Aorta (tissue), 5 donors: ENCODE data around the gene ACSS2. TPM values are rescaled to one million over a fixed set of nuclear protein-coding genes. Genes with fewer than 3 reads are reported as not detected.

Experiments used
- ATAC-seq: fragments of 200-7000 bp; cut with Tn5 transposase; one replicate; pipeline ENCODE4 v1.9.1; 2022; ENCODE audit warnings: moderate library complexity; ENCODE audit not compliant: low FRiP score
- DNase-seq, 2 donors: peaks; one replicate each; pipeline ENCODE4 v3.0.0-alpha.2; 2020
- H3K27ac ChIP-seq, 2 donors: one replicate each; pipeline ENCODE4 v1.5.1; 2013; ENCODE audit warnings: low read length in 2 of 2, mild to moderate bottlenecking in 2 of 2, moderate library complexity in 2 of 2, control low read depth in 1 of 2, inconsistent platforms in 1 of 2, low read depth in 1 of 2
- H3K27me3 ChIP-seq, 2 donors: one replicate each; pipeline ENCODE4 v1.6.1; 2013; ENCODE audit warnings: control low read depth in 1 of 2, low read length in 1 of 2, mild to moderate bottlenecking in 1 of 2, moderate library complexity in 1 of 2; ENCODE audit not compliant: insufficient read depth in 2 of 2, control insufficient read depth in 1 of 2
- H3K36me3 ChIP-seq, 2 donors: one replicate each; pipeline ENCODE4 v1.6.1; 2013; ENCODE audit warnings: control low read depth in 1 of 2, low read length in 1 of 2, mild to moderate bottlenecking in 1 of 2; ENCODE audit not compliant: insufficient read depth in 2 of 2, control insufficient read depth in 1 of 2
- H3K4me1 ChIP-seq, 2 donors: one replicate each; pipeline ENCODE4 v1.6.1; 2013; ENCODE audit warnings: low read length in 2 of 2, control low read depth in 1 of 2, mild to moderate bottlenecking in 1 of 2, moderate library complexity in 1 of 2; ENCODE audit not compliant: insufficient read depth in 2 of 2, control insufficient read depth in 1 of 2
- H3K4me3 ChIP-seq, 2 donors: one replicate each; pipeline ENCODE4 v1.5.1; 2013; ENCODE audit warnings: low read length in 2 of 2, control low read depth in 1 of 2, mild to moderate bottlenecking in 1 of 2
- H3K9me3 ChIP-seq: one replicate; pipeline ENCODE4 v1.6.1; 2013; ENCODE audit warnings: mild to moderate bottlenecking, low read length; ENCODE audit not compliant: control insufficient read depth
- whole genome bisulfite sequencing, 2 donors: extraction: QIAGEN DNeasy Blood & Tissue Kit; methylation state at CpG; one replicate each; pipeline ENCODE4 v1.1.7; 2013; 5-methylcytosine and 5-hydroxymethylcytosine counted together
- intact Hi-C, 2 donors: fragments of 100-400 bp; cut with DNase I; formaldehyde crosslinking; loops; one replicate each; pipeline versions ENCODE4 v1.14.2 to v1.15.0; 2022
- polyA plus RNA-seq, 2 donors: library from polyadenylated mRNA; stranded (reverse); fragments of 200-250 nt; gene quantifications; one replicate each; pipeline ENCODE4 v1.2.3, GENCODE V29; 2013
- total RNA-seq, 2 donors: library from RNA; stranded (reverse); fragmentation: NEBNext Ultra II Directional; extraction: Animal tissue kit (Norgen Biotek cat#: 25700); gene quantifications; one replicate each; pipeline ENCODE4 v1.2.1, GENCODE V29; 2021
- donor health status: healthy with polysubstance abuse.
- donor health status: Bipolar disorder and iron deficiency.
- donor health status: DM: no; HTN: no; CAD: no.
- donor health status: DM: no; HTN: no; CAD: no.
- donor health status: DM: yes; HTN: yes; CAD: no.

Gene ACSS2
- total and polyA plus RNA-seq, 4 donors, result 59.4 to 99.0 (median 76.1) TPM

DNA sequence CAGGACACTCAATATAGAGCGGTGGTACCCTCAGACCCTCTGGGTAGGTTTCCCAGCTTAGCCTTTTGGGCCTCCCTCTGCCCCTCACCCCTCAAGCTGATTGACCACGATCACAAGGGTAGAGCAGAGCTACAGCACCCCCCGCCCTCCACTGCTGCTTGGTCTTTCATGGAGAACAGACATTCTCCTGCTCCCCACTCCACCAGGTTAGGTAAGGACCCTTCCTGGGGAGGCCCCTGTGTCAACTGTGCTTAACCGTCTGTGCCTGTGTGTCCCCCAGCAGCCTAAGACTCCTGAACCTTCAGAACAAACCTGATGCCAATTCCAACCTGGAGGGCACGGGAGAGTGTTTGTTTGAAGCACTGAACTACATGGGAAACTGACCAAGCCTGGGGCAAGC lies 91.0 kb downstream of the ACSS2 start:
- intact Hi-C loops, result no loop called here
- 90 to 92% methylated on average over 5 of the region's 5 CpGs for WGBS, 2 donors
- DNase-seq (peak in 1 of 2 donors; percentile 35), ATAC-seq (no peak)
- Histone ChIP-seq H3K9me3 (no peaks in the 10 kb centered on the region), H3K4me3 (no peak overlapping the region), H3K27me3 (no peaks in the 10 kb centered on the region), H3K27ac (no peak overlapping the region), H3K4me1 (no peaks in the 10 kb centered on the region), H3K36me3 (no peaks in the 10 kb centered on the region)

DNA sequence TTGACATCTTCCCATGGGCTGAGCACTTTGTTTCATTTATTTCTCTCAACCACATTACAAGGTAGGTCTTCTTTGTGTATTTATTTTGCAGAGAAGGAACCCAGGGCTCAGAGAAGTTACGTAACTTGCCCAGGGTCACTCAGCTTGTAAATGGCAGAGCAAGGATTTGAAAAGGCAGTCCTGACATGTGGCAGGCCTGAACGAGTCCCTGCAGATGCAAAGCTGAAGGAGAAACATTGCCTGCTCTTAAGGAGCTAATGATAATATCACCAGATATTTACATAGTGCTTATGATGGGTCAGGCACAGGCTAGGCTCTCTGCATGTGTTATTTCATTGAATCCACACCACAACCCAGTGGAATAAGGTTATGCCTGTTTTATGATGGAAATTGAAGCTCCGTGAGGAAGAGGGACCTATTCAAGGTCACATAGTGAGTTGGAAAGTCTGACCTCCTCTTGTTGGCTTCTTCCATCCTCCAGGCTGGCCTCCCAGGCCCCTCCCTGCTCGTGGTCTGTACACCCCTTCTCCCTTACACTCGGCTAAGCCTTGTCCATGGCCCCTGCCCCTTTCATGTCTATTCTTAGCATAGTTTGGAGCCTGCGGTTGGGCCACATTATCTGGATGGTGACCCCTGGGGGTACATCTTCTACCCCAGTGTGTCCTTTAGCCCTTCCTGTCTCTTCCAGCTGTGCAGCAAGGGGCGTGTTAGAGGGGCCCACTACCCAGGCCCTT lies 91.8 kb downstream of the ACSS2 start:
- 89% methylated on average over 7 of the region's 7 CpGs for WGBS, 2 donors
- Histone ChIP-seq H3K27ac (no peak overlapping the region), H3K4me1 (no peaks in the 10 kb centered on the region), H3K9me3 (no peaks in the 10 kb centered on the region), H3K4me3 (no peak overlapping the region), H3K36me3 (no peaks in the 10 kb centered on the region), H3K27me3 (no peaks in the 10 kb centered on the region)
- DNase-seq (peak in 1 of 2 donors; percentile 5), ATAC-seq (no peak)
- intact Hi-C loops, result no loop called here

DNA sequence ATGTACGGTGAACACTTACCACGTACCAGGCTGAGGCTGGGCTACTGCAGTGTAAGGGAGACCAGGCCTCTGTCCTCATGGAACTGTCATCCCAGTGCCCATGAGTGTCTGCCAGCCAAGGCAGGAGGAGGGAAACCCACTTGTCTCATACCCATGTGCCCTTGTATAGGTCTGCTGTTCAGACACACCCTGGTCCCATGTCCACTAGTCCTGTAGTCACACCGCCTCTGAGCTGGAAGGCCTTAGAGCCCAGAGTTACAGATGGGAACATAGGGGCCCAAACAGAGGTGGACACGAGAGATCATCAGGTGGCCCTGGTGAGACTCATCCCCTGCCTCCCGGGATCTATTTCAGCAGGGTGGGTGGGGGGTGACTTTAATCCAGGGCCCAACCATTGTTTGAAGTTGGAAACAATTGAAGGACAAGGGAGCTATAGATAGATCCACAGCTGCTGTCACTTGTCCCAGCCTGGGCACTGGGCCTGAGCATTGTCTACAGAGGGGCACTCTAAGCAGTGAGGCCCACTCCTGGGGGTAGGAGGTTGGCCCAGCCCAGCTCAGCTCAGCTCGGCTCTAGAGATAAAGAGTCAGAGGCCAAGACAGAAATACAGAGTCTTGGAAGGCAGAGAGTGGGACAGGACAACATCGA lies 93.9 kb downstream of the ACSS2 start:
- WGBS, 2 donors, result 93 to 95% methylated on average over 7 of the region's 7 CpGs
- DNase-seq (peak in 1 of 2 donors; percentile 33), ATAC-seq (no peak)
- no peaks in the 10 kb centered on the region for H3K36me3 ChIP-seq
- no peaks in the 10 kb centered on the region for H3K4me1 ChIP-seq
- H3K9me3 ChIP-seq, result no peaks in the 10 kb centered on the region
- no peak overlapping the region for H3K4me3 ChIP-seq
- H3K27me3 ChIP-seq, result no peaks in the 10 kb centered on the region
- intact Hi-C loops, result no loop called here
- no peak overlapping the region for H3K27ac ChIP-seq

DNA sequence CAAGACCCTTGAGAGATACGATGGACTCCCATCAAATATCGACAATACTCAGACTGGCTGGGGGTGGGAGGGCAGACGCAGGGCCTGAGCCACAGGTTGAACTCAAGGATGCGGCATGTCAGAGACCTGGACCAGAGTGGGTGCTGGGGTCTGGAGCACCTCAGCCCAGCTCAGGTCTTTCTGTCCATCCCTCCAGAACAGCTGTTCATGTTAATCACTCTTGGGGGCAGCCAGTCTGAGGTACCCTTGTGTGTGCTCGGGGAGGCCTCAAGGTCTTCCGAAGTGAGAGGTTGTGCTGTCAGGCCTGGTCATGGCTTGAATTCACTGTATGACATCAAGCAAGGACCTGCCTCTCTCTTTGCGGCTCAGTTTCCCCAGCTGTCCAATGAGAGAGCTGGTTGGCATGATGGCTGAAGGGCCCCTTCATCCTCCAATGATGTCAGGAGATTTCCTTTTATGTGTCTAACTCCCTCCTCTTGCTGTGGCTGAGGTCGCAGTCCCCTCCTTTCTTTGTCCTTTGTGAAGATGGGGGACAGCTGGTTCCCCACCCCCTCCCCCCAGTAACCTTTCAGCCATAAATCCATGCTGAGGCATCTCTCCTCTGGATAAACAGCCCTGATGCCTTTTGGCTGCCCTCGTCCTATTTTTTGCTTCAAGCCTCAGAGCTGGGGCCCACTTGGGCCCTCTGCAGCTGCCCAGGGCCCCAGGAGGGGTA lies 94.6 kb downstream of the ACSS2 start:
- ATAC-seq (no peak), DNase-seq (peak in 1 of 2 donors; percentile 32)
- no peaks in the 10 kb centered on the region for H3K4me1 ChIP-seq
- 92 to 93% methylated on average over 9 of the region's 9 CpGs for WGBS, 2 donors
- no peak overlapping the region for H3K27ac ChIP-seq
- no peak overlapping the region for H3K4me3 ChIP-seq
- no peaks in the 10 kb centered on the region for H3K27me3 ChIP-seq
- no peaks in the 10 kb centered on the region for H3K36me3 ChIP-seq
- intact Hi-C loops, result no loop called here
- no peaks in the 10 kb centered on the region for H3K9me3 ChIP-seq

DNA sequence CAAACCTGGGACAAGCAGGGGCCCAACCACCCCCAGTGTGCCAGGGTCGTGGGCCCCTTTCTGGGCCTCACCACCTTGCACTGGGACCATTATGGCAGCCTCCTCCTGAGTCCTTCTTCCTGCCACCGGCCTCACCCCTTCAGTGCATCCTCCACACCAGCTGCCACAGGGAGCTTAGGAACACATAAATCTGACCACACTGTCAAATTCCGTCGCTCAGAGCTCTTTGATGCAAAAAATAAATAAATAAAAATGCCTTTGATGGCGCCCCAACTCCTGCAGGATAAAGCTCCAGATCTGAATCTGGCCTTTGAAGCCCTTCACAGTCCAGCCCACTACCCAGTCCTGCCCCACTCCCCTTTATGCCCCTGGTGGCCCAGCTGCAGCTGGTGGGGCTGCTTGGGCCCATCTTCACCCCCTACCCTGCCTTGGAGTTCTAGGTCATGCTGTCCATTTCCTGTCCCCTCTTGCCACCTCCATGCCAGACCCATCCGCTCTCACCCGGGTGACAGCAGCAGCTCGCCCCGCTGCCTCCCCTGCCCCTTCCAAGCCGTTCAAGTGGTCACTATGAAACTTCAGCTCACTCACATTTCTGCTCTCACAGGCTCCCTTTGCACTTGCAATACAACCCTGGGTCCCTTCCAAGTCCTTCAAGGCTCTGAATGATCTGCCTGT lies 95.3 kb downstream of the ACSS2 start:
- Histone ChIP-seq H3K36me3 (no peaks in the 10 kb centered on the region), H3K4me1 (no peaks in the 10 kb centered on the region), H3K27me3 (no peaks in the 10 kb centered on the region), H3K4me3 (no peak overlapping the region), H3K9me3 (no peaks in the 10 kb centered on the region), H3K27ac (no peak overlapping the region)
- ATAC-seq, result no peak
- DNase-seq, result peak in 1 of 2 donors; percentile 54
- WGBS, 2 donors, result 79 to 86% methylated on average over 10 of the region's 10 CpGs
- intact Hi-C loops, result no loop called here

DNA sequence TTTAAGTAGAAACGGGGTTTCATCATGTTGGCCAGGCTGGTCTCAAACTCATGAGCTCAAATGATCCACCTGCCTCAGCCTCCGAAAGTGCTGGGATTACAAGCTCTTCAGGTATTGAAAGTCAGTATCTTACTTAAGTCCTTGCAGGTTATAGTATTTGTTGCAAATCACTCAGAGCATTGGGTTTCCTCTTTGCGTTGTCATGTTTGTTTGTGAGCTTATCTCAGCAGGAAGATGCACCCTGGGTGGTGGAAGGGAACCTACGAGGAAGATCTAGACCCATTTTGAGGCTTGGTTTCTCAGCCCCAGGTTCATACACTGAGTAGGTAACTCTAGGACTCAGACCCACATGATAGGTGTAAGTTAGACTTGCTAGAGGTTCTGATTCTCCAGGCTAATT lies 97.8 kb downstream of the ACSS2 start:
- H3K27me3 ChIP-seq, result no peaks in the 10 kb centered on the region
- no peak for DNase-seq
- no peak for ATAC-seq
- no peak overlapping the region for H3K27ac ChIP-seq
- no peaks in the 10 kb centered on the region for H3K36me3 ChIP-seq
- WGBS, 2 donors, result 71 to 75% methylated on average over 4 of the region's 4 CpGs
- no peaks in the 10 kb centered on the region for H3K9me3 ChIP-seq
- no peak overlapping the region for H3K4me3 ChIP-seq
- no peaks in the 10 kb centered on the region for H3K4me1 ChIP-seq
- intact Hi-C loops, result no loop called here

DNA sequence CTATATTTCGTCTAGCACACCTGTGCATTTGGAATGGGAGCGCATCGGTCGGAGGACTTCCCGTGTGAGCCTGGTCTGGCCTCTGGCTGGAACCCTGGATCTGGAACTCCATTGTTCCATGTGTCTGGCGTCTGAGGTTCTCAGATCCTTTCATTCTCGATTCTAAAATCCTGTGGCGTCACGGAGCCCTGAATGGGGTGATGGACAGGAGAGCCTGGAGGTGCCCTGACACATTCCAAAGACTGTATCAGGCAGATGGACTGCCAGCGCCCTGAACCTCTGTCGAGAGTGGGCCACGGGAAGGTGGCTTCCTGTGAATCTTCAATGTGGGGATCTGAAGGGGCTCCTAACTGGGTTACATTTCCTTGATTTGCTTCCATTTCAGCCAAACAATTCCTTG lies 99.9 kb downstream of the ACSS2 start:
- Histone ChIP-seq H3K27ac (no peak overlapping the region), H3K27me3 (no peaks in the 10 kb centered on the region), H3K4me1 (no peaks in the 10 kb centered on the region), H3K9me3 (no peaks in the 10 kb centered on the region), H3K36me3 (no peaks in the 10 kb centered on the region), H3K4me3 (no peak overlapping the region)
- intact Hi-C loops, result no loop called here
- ATAC-seq, result no peak
- DNase-seq, result no peak
- 77 to 81% methylated on average over 12 of the region's 12 CpGs for WGBS, 2 donors
